ENCODE results near the gene GABRA4. TPM values are rescaled to one million over a fixed set of nuclear protein-coding genes. Genes with fewer than 3 reads are reported as not detected.

The GABRA4 gene
- total RNA-seq, 1 experiment from 2014 or later, result not detected

DNA sequence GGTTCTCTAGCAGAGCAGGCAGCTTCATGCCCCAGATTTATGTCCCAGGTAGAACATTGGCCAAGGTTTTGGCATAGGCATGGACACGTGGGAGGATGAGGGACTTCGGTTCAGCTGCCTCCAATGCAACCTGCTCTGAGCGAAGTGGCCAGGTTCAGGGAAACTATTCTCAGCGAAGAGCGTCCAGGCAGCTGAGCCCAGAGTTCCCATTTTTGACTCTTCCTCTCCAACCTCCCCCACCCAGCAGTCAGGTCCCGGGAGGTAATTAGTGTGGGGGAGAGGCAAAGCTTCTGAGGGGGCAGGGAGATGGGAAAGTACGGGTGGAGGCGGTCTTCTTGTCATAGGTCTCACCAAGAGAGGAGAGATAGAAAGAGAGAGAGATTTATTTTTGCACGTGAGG, 1.0 kb downstream of the GABRA4 start:
- H4K8ac ChIP-seq (replicated peaks; ENCODE audit: insufficient read length, low read depth, low read length), result no peak overlapping the region
- no peak overlapping the region for H3K9ac ChIP-seq (ENCODE audit: extremely low read depth, insufficient read length, low read length)
- no CpG with 5 or more reads among the region's 9 CpGs for WGBS (ENCODE audit: extremely low coverage, insufficient read length, low lambda C conversion rate)
- no peak overlapping the region for H2AK5ac ChIP-seq (ENCODE audit: insufficient read length, low read length)
- H2BK15ac ChIP-seq (ENCODE audit: low read depth, low read length), result no peak overlapping the region
- H3K56ac ChIP-seq (ENCODE audit: insufficient read length, low read depth, low read length), result no peak overlapping the region
- no peaks in the 10 kb centered on the region for H4K20me1 ChIP-seq (ENCODE audit: control insufficient read depth, insufficient read depth, insufficient read length)
- H3K79me1 ChIP-seq (ENCODE audit: insufficient read depth, low read depth, low read length, poor library complexity, severe bottlenecking), result no peaks in the 10 kb centered on the region
- H2BK20ac ChIP-seq (ENCODE audit: low read depth, low read length, poor library complexity, severe bottlenecking), result no peak overlapping the region
- no peak overlapping the region for H3K18ac ChIP-seq (ENCODE audit: insufficient read length, low read depth, low read length)
- H3K79me2 ChIP-seq (ENCODE audit: insufficient read depth, low read length), result no peaks in the 10 kb centered on the region
- Mint-ChIP-seq H3K4me3 (peak overlapping the region; percentile 72 to 90), H3K27me3 (ENCODE audit: low read depth) (peaks cover 85% of the 10 kb centered on the region), H3K36me3 (ENCODE audit: insufficient read depth in 1 of 3, low read depth in 3 of 3) (no peaks in the 10 kb centered on the region; a peak in 1 of 7 replicates), H3K9me3 (no peaks in the 10 kb centered on the region), H3K4me1 (peaks cover 14 to 18% of the 10 kb centered on the region in 2 experiments), H3K27ac (no peak overlapping the region; a peak in 1 of 7 replicates)
- H2AFZ ChIP-seq (ENCODE audit: low read length), result no peak overlapping the region
- peak overlapping the region; percentile 91 for H3K4me2 ChIP-seq (ENCODE audit: insufficient read depth, insufficient read length, low read length)
- H2BK12ac ChIP-seq (ENCODE audit: insufficient read length, low read depth, low read length), result no peak overlapping the region
- H3K4me1 ChIP-seq (ENCODE audit: insufficient read depth, low read length), result peaks cover 3% of the 10 kb centered on the region; the same call in 1 of the 2 replicates
- no peak overlapping the region for H3K23ac ChIP-seq (ENCODE audit: insufficient read length, low read depth, low read length)
- no peak overlapping the region for H3K4ac ChIP-seq (ENCODE audit: low read depth, low read length)
- no peak for DNase-seq
- H3T11ph ChIP-seq (ENCODE audit: low read length), result no peak overlapping the region
- no peak overlapping the region for H4K91ac ChIP-seq (ENCODE audit: insufficient read length, low read depth, low read length)
- no peak overlapping the region for H3K27ac ChIP-seq (ENCODE audit: insufficient read length, low read depth, low read length)
- no peak overlapping the region for H4K5ac ChIP-seq (ENCODE audit: insufficient read length, low read depth, low read length)
- H3K9me3 ChIP-seq (ENCODE audit: control insufficient read depth, low read depth, low read length), result no peaks in the 10 kb centered on the region
- no peak overlapping the region for H2BK5ac ChIP-seq (ENCODE audit: insufficient read length, low read length)
- peaks cover 14% of the 10 kb centered on the region for H3K23me2 ChIP-seq (ENCODE audit: insufficient read length, low read depth, low read length, poor library complexity, severe bottlenecking)
- peaks cover 40% of the 10 kb centered on the region; the same call in 1 of the 2 replicates for H3K27me3 ChIP-seq (ENCODE audit: insufficient read depth, low read length)
- TF ChIP-seq, protein P1, sequence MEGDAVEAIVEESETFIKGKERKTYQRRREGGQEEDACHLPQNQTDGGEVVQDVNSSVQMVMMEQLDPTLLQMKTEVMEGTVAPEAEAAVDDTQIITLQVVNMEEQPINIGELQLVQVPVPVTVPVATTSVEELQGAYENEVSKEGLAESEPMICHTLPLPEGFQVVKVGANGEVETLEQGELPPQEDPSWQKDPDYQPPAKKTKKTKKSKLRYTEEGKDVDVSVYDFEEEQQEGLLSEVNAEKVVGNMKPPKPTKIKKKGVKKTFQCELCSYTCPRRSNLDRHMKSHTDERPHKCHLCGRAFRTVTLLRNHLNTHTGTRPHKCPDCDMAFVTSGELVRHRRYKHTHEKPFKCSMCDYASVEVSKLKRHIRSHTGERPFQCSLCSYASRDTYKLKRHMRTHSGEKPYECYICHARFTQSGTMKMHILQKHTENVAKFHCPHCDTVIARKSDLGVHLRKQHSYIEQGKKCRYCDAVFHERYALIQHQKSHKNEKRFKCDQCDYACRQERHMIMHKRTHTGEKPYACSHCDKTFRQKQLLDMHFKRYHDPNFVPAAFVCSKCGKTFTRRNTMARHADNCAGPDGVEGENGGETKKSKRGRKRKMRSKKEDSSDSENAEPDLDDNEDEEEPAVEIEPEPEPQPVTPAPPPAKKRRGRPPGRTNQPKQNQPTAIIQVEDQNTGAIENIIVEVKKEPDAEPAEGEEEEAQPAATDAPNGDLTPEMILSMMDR (conservative IDR thresholded peaks at IDR 0.05), result no peak
- no peak overlapping the region for H2BK120ac ChIP-seq (ENCODE audit: low read depth, low read length, poor library complexity, severe bottlenecking)
- H3K14ac ChIP-seq (ENCODE audit: insufficient read depth, low read length), result no peak overlapping the region
